K562 (cell line): ENCODE results near the gene TRAF7. TPM values are rescaled to one million over a fixed set of nuclear protein-coding genes. Genes with fewer than 3 reads are reported as not detected.

Source experiments
- ATAC-seq: fragments of 200-7000 bp; cut with Tn5 transposase; 3 replicates; pipeline ENCODE4 v1.9.1; 2020; ENCODE audit warnings: moderate library complexity
- BruUV-seq: library from RNA; stranded (reverse); fragments of 400-500 nt; replicated peaks from 2 replicates; lab custom pipeline; 2021; lab: Mats Ljungman, UMichigan
- CTCF ChIA-PET: fragments of 300-600 bp; formaldehyde crosslinking; extraction: SDS; loops from one replicate; lab custom pipeline; 2021; ENCODE audit warnings: low intra/inter-chr PET ratio; lab: Yijun Ruan, JAX
- POLR2A ChIA-PET: fragments of 300-600, 350-650 bp; sonication (Branson Sonifier 250); formaldehyde crosslinking; extraction: SDS; loops from one replicate; lab custom pipeline; 2021; ENCODE audit warnings: antibody characterized with exemption, inconsistent platforms; lab: Yijun Ruan, JAX
- DNase-seq, 4 experiments: peaks; one replicate each; pipeline versions ENCODE4 v3.0.0 to v3.0.0-alpha.2; 2011 to 2018; ENCODE audit warnings: low spot score in 3 of 4, mixed read lengths in 3 of 4; ENCODE audit errors: extremely low read depth in 1 of 4
- FAIRE-seq: peaks from 2 replicates; lab custom pipeline; 2011; peaks lifted over from hg19 to GRCh38; lab: Jason Lieb, UNC
- H2AFZ ChIP-seq: 2 replicates; pipeline ENCODE4 v1.6.0; 2011; ENCODE audit warnings: low read depth, low read length, control low read depth, inconsistent platforms
- H3K27ac ChIP-seq: fragments of 200-600 bp; 3 replicates; pipeline ENCODE4 v1.8.0; 2011; ENCODE audit warnings: low read depth, mild to moderate bottlenecking, control low read depth, inconsistent platforms, low read length, moderate library complexity, mixed read lengths; ENCODE audit errors: extremely low read depth
- H3K27me3 ChIP-seq, 2 experiments: fragments of 300-600 bp in 1 of 2; 2 replicates in 1 of 2; 3 replicates in 1 of 2; pipeline versions ENCODE4 v1.6.0 to v1.8.0; 2011; ENCODE audit warnings: inconsistent platforms in 2 of 2, low read length in 2 of 2, mild to moderate bottlenecking in 1 of 2, mixed read lengths in 1 of 2, moderate library complexity in 1 of 2; ENCODE audit not compliant: control insufficient read depth in 2 of 2, insufficient read depth in 2 of 2
- H3K36me3 ChIP-seq: fragments of 300-600 bp; 3 replicates; pipeline ENCODE4 v1.8.0; 2011; ENCODE audit warnings: mild to moderate bottlenecking, low read length, inconsistent platforms; ENCODE audit not compliant: control insufficient read depth, insufficient read depth
- H3K4me1 ChIP-seq, 2 experiments: fragments of 200-600 bp in 1 of 2; replicated peaks in 1 of 2; 2 replicates in 1 of 2; 3 replicates in 1 of 2; pipeline versions ENCODE4 v1.5.1 to v1.8.0; 2011; ENCODE audit warnings: inconsistent platforms in 2 of 2, low read length in 2 of 2, mild to moderate bottlenecking in 1 of 2, mixed read lengths in 1 of 2, moderate library complexity in 1 of 2; ENCODE audit not compliant: control insufficient read depth in 2 of 2, insufficient read depth in 2 of 2
- H3K4me2 ChIP-seq: 2 replicates; pipeline ENCODE4 v1.6.1; 2011; ENCODE audit warnings: low read length, control low read depth, inconsistent platforms, mixed read lengths; ENCODE audit not compliant: insufficient read depth
- H3K4me3 ChIP-seq: fragments of 200-600 bp; sonication (generic), shearing (Covaris generic); 2 replicates; pipeline ENCODE4 v1.5.1; 2016; ENCODE audit warnings: control low read depth, inconsistent platforms
- H3K79me2 ChIP-seq: fragments of 200-600 bp; 3 replicates; pipeline ENCODE4 v1.8.0; 2011; ENCODE audit warnings: low read length, inconsistent platforms; ENCODE audit not compliant: control insufficient read depth, insufficient read depth
- H3K9ac ChIP-seq, 2 experiments: 2 replicates each; pipeline versions ENCODE4 v1.6.0 to v1.6.1; 2011; ENCODE audit warnings: low read depth in 2 of 2, low read length in 2 of 2, control low read depth in 1 of 2, inconsistent platforms in 1 of 2, mild to moderate bottlenecking in 1 of 2, mixed read lengths in 1 of 2; ENCODE audit not compliant: insufficient read depth in 1 of 2
- H3K9me1 ChIP-seq: one replicate; pipeline ENCODE4 v1.6.0; 2011; ENCODE audit warnings: inconsistent platforms, mild to moderate bottlenecking, low read length, moderate library complexity; ENCODE audit not compliant: control insufficient read depth, insufficient read depth
- H3K9me3 ChIP-seq: replicated peaks from 2 replicates; pipeline ENCODE4 v1.5.1; 2011; ENCODE audit warnings: low read depth, low read length, inconsistent platforms; ENCODE audit not compliant: control insufficient read depth, insufficient read depth
- H4K20me1 ChIP-seq: replicated peaks from 2 replicates; pipeline ENCODE4 v1.6.1; 2011; ENCODE audit warnings: low read length, inconsistent platforms, mixed read lengths; ENCODE audit not compliant: control insufficient read depth, insufficient read depth
- KLF16 ChIP-seq: IDR thresholded peaks from 2 replicates; pipeline ENCODE4 v1.6.1; 2016; ENCODE audit warnings: antibody characterized with exemption
- MAFF ChIP-seq: IDR thresholded peaks from 2 replicates; pipeline ENCODE4 v1.6.1; 2012; ENCODE audit warnings: low read length, improper control_type of control experiment
- NEUROD1 ChIP-seq: fragments of 150-350 bp; IDR thresholded peaks from 2 replicates; pipeline ENCODE4 v1.6.1; 2014; ENCODE audit warnings: borderline replicate concordance, low read length, low read depth; ENCODE audit not compliant: partially characterized antibody
- NFATC3 ChIP-seq: fragments of 450-650 bp; IDR thresholded peaks from 2 replicates; pipeline ENCODE4 v1.6.1; 2017; ENCODE audit warnings: mild to moderate bottlenecking
- RFX5 ChIP-seq: IDR thresholded peaks from 2 replicates; pipeline ENCODE4 v1.6.1; 2011; ENCODE audit warnings: low read depth, mild to moderate bottlenecking, improper control_type of control experiment, low read length
- TRIM28 ChIP-seq: fragments of 450-650 bp; IDR thresholded peaks from 2 replicates; pipeline ENCODE4 v1.6.1; 2017
- ZNF134 ChIP-seq: fragments of 250-450 bp; sonication (Bioruptor Pico); conservative IDR thresholded peaks from 2 replicates; pipeline ENCODE4 v1.4.0; 2020
- ZNF584 ChIP-seq: fragments of 200-800 bp; sonication (Bioruptor generic); IDR thresholded peaks from 2 replicates; pipeline ENCODE4 v1.6.1; 2016; ENCODE audit warnings: low read depth, mild to moderate bottlenecking, missing genetic modification characterization, missing compliant biosample characterization
- WGBS: fragments of 100-300 bp; shearing (Covaris generic); methylation state at CpG from one replicate; pipeline ENCODE4 v1.1.6; 2016; ENCODE audit warnings: low coverage, mixed read lengths; ENCODE audit not compliant: insufficient coverage; ENCODE audit errors: missing lambda C conversion rate; 5-methylcytosine and 5-hydroxymethylcytosine counted together
- in situ Hi-C: fragments of 300-500 bp; cut with MboI; formaldehyde crosslinking; loops from 4 replicates; pipeline ENCODE4 v1.15.0; 2018; ENCODE audit warnings: inconsistent platforms, mixed read lengths
- intact Hi-C: fragments of 100-400 bp; cut with micrococcal nuclease; formaldehyde crosslinking; loops from 2 replicates; pipeline ENCODE4 v1.14.2; 2022
- polyA plus RNA-seq, 8 experiments: library from polyadenylated mRNA; depleted of rRNA in 4 of 8; stranded (reverse) in 5 of 8; unstranded in 3 of 8; fragments of >200 nt; fragmentation: Nextera tagmentation in 2 of 8; fragmentation: Illumina TruSeq in 1 of 8; extraction: Ambion mirVana in 2 of 8; extraction: Trizol in 1 of 8; gene quantifications; 2 replicates each; pipeline versions ENCODE4 v1.2.1 to v1.2.3, GENCODE V29; 2011 to 2014; ENCODE audit warnings: inconsistent platforms in 1 of 8, missing spikeins in 1 of 8
- total RNA-seq, 7 experiments: library from RNA; depleted of rRNA in 6 of 7; stranded (reverse); fragments of >200 nt in 6 of 7; fragmentation: Illumina TruSeq in 2 of 7; extraction: Trizol in 2 of 7; gene quantifications; 2 replicates each; pipeline versions ENCODE4 v1.2.1 to v1.2.3, GENCODE V29; 2011 to 2021; ENCODE audit warnings: low replicate concordance in 1 of 7
- TF ChIP-seq, protein P1 (sequence below): fragments of 200-800 bp; sonication (Bioruptor generic); IDR thresholded peaks from 2 replicates; pipeline ENCODE4 v1.6.1; 2016; ENCODE audit warnings: missing genetic modification characterization, missing compliant biosample characterization
- TF ChIP-seq, protein P2 (sequence below): fragments of 250-450 bp; sonication (Bioruptor Pico); IDR thresholded peaks from 2 replicates; pipeline ENCODE4 v1.5.0; 2021
- TF ChIP-seq, protein P3 (sequence below): IDR thresholded peaks from 3 replicates; pipeline ENCODE4 v1.6.1; 2011; ENCODE audit warnings: borderline replicate concordance, mild to moderate bottlenecking; ENCODE audit not compliant: insufficient read length, insufficient read depth
- TF ChIP-seq, protein P4 (sequence below), 3 experiments: fragments of 200-800 bp in 1 of 3; fragments of 250-450 bp in 1 of 3; fragments of 450-650 bp in 1 of 3; sonication (Bioruptor Pico) in 1 of 3; sonication (Bioruptor generic) in 1 of 3; formaldehyde crosslinking in 1 of 3; IDR thresholded peaks; 2 replicates each; pipeline versions ENCODE4 v1.6.1 to v1.8.0; 2016 to 2022; ENCODE audit warnings: mild to moderate bottlenecking in 2 of 3, missing genetic modification characterization in 2 of 3, missing compliant biosample characterization in 1 of 3, moderate library complexity in 1 of 3

TRAF7 gene
- total and polyA plus RNA-seq, 9 of the 15 experiments (the other 6 are each of a cell fraction or from before 2014, with no cell fraction given): 1.1 to 113 (median 41.6) TPM

DNA sequence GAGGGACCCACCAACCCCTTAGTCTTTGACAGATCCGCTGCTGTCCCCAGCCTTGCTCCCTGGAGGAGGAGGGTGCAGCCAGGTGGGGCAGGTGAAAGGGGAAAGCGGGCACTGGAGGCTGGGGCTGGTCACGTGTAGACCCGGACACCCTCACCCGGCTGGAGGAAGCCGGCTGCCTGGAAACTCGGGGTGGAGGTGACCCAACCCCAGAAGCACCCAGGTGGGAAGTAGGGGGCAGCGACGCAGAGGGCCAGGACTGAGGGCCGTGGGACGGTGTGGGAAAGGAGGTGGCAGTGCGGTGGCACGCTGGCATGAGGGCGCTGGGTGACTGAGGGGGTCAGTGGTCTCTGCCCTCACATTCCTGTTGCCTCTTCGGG, 2.7 kb downstream of the TRAF7 start:
- peaks cover 8 to 63% of the 10 kb centered on the region in 2 experiments; a peak in 4 of 5 replicates for H3K4me1 ChIP-seq
- H3K4me2 ChIP-seq: no peak overlapping the region
- no TSS peak for BruUV-seq
- H3K36me3 ChIP-seq: peaks cover 51% of the 10 kb centered on the region
- ChIA-PET POLR2A (interaction anchor here (0.6 to 0.7 kb wide), 2 partner anchors 10 to 69 kb away, joined by 3 read pairs; no protein-coding TSS in a partner anchor), CTCF (no interaction called here)
- in situ Hi-C loops: no loop called here
- no peak for ATAC-seq
- no peak for FAIRE-seq
- no peak overlapping the region; the same call in 2 of the 3 replicates for H3K27ac ChIP-seq
- intact Hi-C loops: no loop called here
- H3K9me3 ChIP-seq: peaks cover under 1% of the 10 kb centered on the region
- H2AFZ ChIP-seq: no peak overlapping the region
- H4K20me1 ChIP-seq: peaks cover 31% of the 10 kb centered on the region; the same call in 1 of the 2 replicates
- H3K9me1 ChIP-seq: peaks cover 6% of the 10 kb centered on the region
- 96% methylated on average over 12 of the region's 15 CpGs for WGBS
- H3K9ac ChIP-seq: peak overlapping the region in 1 of 2 experiments; percentile 99; a peak in 2 of 4 replicates
- no peak for DNase-seq
- H3K79me2 ChIP-seq: peaks cover 93% of the 10 kb centered on the region
- H3K4me3 ChIP-seq: no peak overlapping the region
- no peaks in the 10 kb centered on the region for H3K27me3 ChIP-seq
- TF ChIP-seq, protein P1, sequence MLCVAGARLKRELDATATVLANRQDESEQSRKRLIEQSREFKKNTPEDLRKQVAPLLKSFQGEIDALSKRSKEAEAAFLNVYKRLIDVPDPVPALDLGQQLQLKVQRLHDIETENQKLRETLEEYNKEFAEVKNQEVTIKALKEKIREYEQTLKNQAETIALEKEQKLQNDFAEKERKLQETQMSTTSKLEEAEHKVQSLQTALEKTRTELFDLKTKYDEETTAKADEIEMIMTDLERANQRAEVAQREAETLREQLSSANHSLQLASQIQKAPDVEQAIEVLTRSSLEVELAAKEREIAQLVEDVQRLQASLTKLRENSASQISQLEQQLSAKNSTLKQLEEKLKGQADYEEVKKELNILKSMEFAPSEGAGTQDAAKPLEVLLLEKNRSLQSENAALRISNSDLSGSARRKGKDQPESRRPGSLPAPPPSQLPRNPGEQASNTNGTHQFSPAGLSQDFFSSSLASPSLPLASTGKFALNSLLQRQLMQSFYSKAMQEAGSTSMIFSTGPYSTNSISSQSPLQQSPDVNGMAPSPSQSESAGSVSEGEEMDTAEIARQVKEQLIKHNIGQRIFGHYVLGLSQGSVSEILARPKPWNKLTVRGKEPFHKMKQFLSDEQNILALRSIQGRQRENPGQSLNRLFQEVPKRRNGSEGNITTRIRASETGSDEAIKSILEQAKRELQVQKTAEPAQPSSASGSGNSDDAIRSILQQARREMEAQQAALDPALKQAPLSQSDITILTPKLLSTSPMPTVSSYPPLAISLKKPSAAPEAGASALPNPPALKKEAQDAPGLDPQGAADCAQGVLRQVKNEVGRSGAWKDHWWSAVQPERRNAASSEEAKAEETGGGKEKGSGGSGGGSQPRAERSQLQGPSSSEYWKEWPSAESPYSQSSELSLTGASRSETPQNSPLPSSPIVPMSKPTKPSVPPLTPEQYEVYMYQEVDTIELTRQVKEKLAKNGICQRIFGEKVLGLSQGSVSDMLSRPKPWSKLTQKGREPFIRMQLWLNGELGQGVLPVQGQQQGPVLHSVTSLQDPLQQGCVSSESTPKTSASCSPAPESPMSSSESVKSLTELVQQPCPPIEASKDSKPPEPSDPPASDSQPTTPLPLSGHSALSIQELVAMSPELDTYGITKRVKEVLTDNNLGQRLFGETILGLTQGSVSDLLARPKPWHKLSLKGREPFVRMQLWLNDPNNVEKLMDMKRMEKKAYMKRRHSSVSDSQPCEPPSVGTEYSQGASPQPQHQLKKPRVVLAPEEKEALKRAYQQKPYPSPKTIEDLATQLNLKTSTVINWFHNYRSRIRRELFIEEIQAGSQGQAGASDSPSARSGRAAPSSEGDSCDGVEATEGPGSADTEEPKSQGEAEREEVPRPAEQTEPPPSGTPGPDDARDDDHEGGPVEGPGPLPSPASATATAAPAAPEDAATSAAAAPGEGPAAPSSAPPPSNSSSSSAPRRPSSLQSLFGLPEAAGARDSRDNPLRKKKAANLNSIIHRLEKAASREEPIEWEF (CRISPR knock-in tag): no peak
- TF ChIP-seq KLF16 (no peak), MAFF (no peak), TRIM28 (no peak), NFATC3 (no peak), NEUROD1 (no peak), ZNF584 (CRISPR knock-in tag) (no peak), RFX5 (no peak), ZNF134 (CRISPR knock-in tag) (no peak)
- TF ChIP-seq, protein P2, sequence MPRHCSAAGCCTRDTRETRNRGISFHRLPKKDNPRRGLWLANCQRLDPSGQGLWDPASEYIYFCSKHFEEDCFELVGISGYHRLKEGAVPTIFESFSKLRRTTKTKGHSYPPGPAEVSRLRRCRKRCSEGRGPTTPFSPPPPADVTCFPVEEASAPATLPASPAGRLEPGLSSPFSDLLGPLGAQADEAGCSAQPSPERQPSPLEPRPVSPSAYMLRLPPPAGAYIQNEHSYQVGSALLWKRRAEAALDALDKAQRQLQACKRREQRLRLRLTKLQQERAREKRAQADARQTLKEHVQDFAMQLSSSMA: no peak
- TF ChIP-seq, protein P3, sequence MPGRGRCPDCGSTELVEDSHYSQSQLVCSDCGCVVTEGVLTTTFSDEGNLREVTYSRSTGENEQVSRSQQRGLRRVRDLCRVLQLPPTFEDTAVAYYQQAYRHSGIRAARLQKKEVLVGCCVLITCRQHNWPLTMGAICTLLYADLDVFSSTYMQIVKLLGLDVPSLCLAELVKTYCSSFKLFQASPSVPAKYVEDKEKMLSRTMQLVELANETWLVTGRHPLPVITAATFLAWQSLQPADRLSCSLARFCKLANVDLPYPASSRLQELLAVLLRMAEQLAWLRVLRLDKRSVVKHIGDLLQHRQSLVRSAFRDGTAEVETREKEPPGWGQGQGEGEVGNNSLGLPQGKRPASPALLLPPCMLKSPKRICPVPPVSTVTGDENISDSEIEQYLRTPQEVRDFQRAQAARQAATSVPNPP: no peak
- TF ChIP-seq, protein P4, sequence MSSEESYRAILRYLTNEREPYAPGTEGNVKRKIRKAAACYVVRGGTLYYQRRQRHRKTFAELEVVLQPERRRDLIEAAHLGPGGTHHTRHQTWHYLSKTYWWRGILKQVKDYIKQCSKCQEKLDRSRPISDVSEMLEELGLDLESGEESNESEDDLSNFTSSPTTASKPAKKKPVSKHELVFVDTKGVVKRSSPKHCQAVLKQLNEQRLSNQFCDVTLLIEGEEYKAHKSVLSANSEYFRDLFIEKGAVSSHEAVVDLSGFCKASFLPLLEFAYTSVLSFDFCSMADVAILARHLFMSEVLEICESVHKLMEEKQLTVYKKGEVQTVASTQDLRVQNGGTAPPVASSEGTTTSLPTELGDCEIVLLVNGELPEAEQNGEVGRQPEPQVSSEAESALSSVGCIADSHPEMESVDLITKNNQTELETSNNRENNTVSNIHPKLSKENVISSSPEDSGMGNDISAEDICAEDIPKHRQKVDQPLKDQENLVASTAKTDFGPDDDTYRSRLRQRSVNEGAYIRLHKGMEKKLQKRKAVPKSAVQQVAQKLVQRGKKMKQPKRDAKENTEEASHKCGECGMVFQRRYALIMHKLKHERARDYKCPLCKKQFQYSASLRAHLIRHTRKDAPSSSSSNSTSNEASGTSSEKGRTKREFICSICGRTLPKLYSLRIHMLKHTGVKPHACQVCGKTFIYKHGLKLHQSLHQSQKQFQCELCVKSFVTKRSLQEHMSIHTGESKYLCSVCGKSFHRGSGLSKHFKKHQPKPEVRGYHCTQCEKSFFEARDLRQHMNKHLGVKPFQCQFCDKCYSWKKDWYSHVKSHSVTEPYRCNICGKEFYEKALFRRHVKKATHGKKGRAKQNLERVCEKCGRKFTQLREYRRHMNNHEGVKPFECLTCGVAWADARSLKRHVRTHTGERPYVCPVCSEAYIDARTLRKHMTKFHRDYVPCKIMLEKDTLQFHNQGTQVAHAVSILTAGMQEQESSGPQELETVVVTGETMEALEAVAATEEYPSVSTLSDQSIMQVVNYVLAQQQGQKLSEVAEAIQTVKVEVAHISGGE (CRISPR knock-in tag; IDR thresholded peaks at IDR 0.05): no peak
